SU-DHL-6 (cell line): ENCODE results near the gene BRSK1.

Experiments used
- EZH2phosphoT487 ChIP-seq: fragments of 200-600 bp; sonication (generic), shearing (Covaris generic); conservative IDR thresholded peaks from 2 replicates; pipeline ENCODE4 v1.6.1; 2018; ENCODE audit warnings: mild to moderate bottlenecking, antibody characterized with exemption, low read length, moderate library complexity, mixed read lengths
- TF ChIP-seq, protein P1 (sequence below): fragments of 200-600 bp; sonication (generic); IDR thresholded peaks from one replicate; pipeline ENCODE4 v1.5.1; 2017; ENCODE audit warnings: antibody characterized with exemption, mild to moderate bottlenecking, low read length, moderate library complexity; ENCODE audit not compliant: insufficient read depth, poor library complexity, severe bottlenecking

- TF ChIP-seq, protein P1, sequence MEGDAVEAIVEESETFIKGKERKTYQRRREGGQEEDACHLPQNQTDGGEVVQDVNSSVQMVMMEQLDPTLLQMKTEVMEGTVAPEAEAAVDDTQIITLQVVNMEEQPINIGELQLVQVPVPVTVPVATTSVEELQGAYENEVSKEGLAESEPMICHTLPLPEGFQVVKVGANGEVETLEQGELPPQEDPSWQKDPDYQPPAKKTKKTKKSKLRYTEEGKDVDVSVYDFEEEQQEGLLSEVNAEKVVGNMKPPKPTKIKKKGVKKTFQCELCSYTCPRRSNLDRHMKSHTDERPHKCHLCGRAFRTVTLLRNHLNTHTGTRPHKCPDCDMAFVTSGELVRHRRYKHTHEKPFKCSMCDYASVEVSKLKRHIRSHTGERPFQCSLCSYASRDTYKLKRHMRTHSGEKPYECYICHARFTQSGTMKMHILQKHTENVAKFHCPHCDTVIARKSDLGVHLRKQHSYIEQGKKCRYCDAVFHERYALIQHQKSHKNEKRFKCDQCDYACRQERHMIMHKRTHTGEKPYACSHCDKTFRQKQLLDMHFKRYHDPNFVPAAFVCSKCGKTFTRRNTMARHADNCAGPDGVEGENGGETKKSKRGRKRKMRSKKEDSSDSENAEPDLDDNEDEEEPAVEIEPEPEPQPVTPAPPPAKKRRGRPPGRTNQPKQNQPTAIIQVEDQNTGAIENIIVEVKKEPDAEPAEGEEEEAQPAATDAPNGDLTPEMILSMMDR = no peak
- no peak for TF ChIP-seq EZH2phosphoT487
Measured at GRCh38 chr19:55309448-55309847, 25.7 kb downstream of the BRSK1 start.
